ENCODE measurements around the gene PCDHB11. TPM values are rescaled to one million over a fixed set of nuclear protein-coding genes. Genes with fewer than 3 reads are reported as not detected.

Gene PCDHB11
- not detected in 2 replicates for total RNA-seq (2011; cell fraction: chromatin; rRNA removed; ENCODE audit: low replicate concordance)
- total RNA-seq (2011; cell fraction: nucleolus; rRNA removed): not detected in 2 replicates
- total RNA-seq (2011; cell fraction: nucleoplasm; rRNA removed): not detected in 2 replicates
- not detected in 2 replicates for total RNA-seq (2014; rRNA removed)
- not detected in 2 replicates for total RNA-seq (2014; rRNA removed; fragmentation: Illumina TruSeq; extraction: Trizol)
- not detected in 2 replicates for total RNA-seq (2015; rRNA removed; fragmentation: Illumina TruSeq; extraction: Trizol)
- total RNA-seq (2021): not detected in 2 replicates
- not detected in 2 replicates for polyA plus RNA-seq (2011; rRNA removed)
- not detected in 2 replicates for polyA plus RNA-seq (2011; cell fraction: cytosol; rRNA removed)
- not detected in 2 replicates for polyA plus RNA-seq (2011; cell fraction: nucleus; rRNA removed)
- polyA plus RNA-seq (2012): not detected in 2 replicates
- not detected in 2 replicates for polyA plus RNA-seq (2014; fragmentation: Illumina TruSeq; extraction: Trizol)
- polyA plus RNA-seq (2014; fragmentation: Nextera tagmentation; extraction: Ambion mirVana): not detected
- not detected in 2 replicates for polyA plus RNA-seq (2014; rRNA removed)
- polyA minus RNA-seq (2011; rRNA and poly(A)+ RNA removed): not detected in 2 replicates
- polyA minus RNA-seq (2011; cell fraction: cytosol; rRNA and poly(A)+ RNA removed): not detected in 2 replicates
- not detected in 2 replicates for polyA minus RNA-seq (2011; cell fraction: nucleus; rRNA and poly(A)+ RNA removed)
- not detected for Bru-seq, nascent RNA
- BruChase-seq, experiment 1, labeled RNA remaining after a 2-hour chase: not detected
- not detected for BruChase-seq, experiment 2, labeled RNA remaining after a 6-hour chase
- long read RNA-seq, experiment 1: 0 reads
- long read RNA-seq, experiment 2: 0 reads
- long read RNA-seq, experiment 3: 0 reads

- Histone ChIP-seq H3K4me2 (ENCODE audit: insufficient read depth, low read length) (no peak within 1 kb of the TSS), H4K20me1 (replicated peaks; ENCODE audit: control insufficient read depth, insufficient read depth, low read length) (no peaks in the 10 kb centered on the region), H2AFZ (ENCODE audit: low read depth, low read length) (no peak within 1 kb of the TSS), H3K27me3 (ENCODE audit: control insufficient read depth in 2 of 2, insufficient read depth in 2 of 2, low read length in 2 of 2) (no peaks in the 10 kb centered on the region), H3K4me1 (replicated peaks in 1 of 2; ENCODE audit: control insufficient read depth in 2 of 2, insufficient read depth in 2 of 2, low read length in 2 of 2) (no peaks in the 10 kb centered on the region), H3K9ac (ENCODE audit: insufficient read depth in 1 of 2, low read depth in 2 of 2, low read length in 2 of 2) (no peak within 1 kb of the TSS), H3K4me3 (no peak within 1 kb of the TSS), H3K79me2 (ENCODE audit: control insufficient read depth, insufficient read depth, low read length) (no peaks in the 10 kb centered on the region), H3K9me1 (ENCODE audit: control insufficient read depth, insufficient read depth, low read length) (no peaks in the 10 kb centered on the region), H3K36me3 (ENCODE audit: control insufficient read depth, insufficient read depth, low read length) (no peaks in the 10 kb centered on the region), H3K27ac (ENCODE audit: extremely low read depth, low read depth, low read length) (no peak within 1 kb of the TSS), H3K9me3 (replicated peaks; ENCODE audit: control insufficient read depth, insufficient read depth, low read depth, low read length) (no peaks in the 10 kb centered on the region)
- BruUV-seq (replicated peaks): no TSS peak
- ATAC-seq (no peak), DNase-seq (ENCODE audit: extremely low read depth in 1 of 4, low spot score in 3 of 4) (peak in 1 of 4 experiments; percentile 4), FAIRE-seq (no peak)
- no peak for TF ChIP-seq ARID1B (IDR thresholded peaks at IDR 0.05)
- no peak for TF ChIP-seq RNF2 (IDR thresholded peaks at IDR 0.05)
- TF ChIP-seq CTCF (IDR thresholded peaks at IDR 0.05 in 2 of 3, conservative IDR thresholded peaks at IDR 0.05 in 1 of 3; ENCODE audit: insufficient read depth in 2 of 3, low read depth in 1 of 3, low read length in 3 of 3): peak; percentile 22 to 42 (median 26); a peak in 3 of 6 replicates
- TF ChIP-seq ZNF318 (IDR thresholded peaks at IDR 0.05; ENCODE audit: borderline replicate concordance in 1 of 2, low read depth in 1 of 2): no peak
- 1% methylated on average over 21 of the region's 21 CpGs for WGBS (ENCODE audit: insufficient coverage, low coverage, missing lambda C conversion rate)
- intact Hi-C loops (cut with micrococcal nuclease): no loop called here
- POLR2A ChIA-PET: no interaction called here
- in situ Hi-C loops (cut with MboI): loop anchor here (25.0 kb wide), 1 partner anchor 938 kb away; no protein-coding TSS in a partner anchor
- CTCF ChIA-PET (ENCODE audit: low intra/inter-chr PET ratio): interaction anchor here (0.6 to 1.1 kb wide), 2 partner anchors 365 to 679 kb away, joined by 3 read pairs; partner anchors contain the start of gene PCDH1
Measured at GRCh38 chr5:141199359-141200235, at the start of gene PCDHB11. Gene PCDHB11, plus strand, starts transcription at chr5:141199627. Its CDS starts 148 bp downstream, at chr5:141199775.
